OCI-LY7 (cell line): ENCODE measurements around the gene CDC42BPB. TPM values are rescaled to one million over a fixed set of nuclear protein-coding genes. Genes with fewer than 3 reads are reported as not detected.

ENCODE experiments used
- BruUV-seq: library from RNA; stranded (reverse); fragments of 400-500 nt; replicated peaks from 2 replicates; lab custom pipeline; 2021; lab: Mats Ljungman, UMichigan
- CTCF ChIA-PET: fragments of 300-600 bp; sonication (Branson Sonifier 250); formaldehyde crosslinking; loops from one replicate; lab custom pipeline; 2022; ENCODE audit warnings: antibody characterized with exemption; ENCODE audit not compliant: unreplicated experiment; lab: Charles Lee
- POLR2A ChIA-PET: fragments of 300-600 bp; sonication (Branson Sonifier 250); formaldehyde crosslinking; loops from one replicate; lab custom pipeline; 2022; ENCODE audit warnings: antibody characterized with exemption; lab: Charles Lee
- DNase-seq: peaks from one replicate; pipeline ENCODE4 v3.0.0-alpha.2; 2015; ENCODE audit warnings: low spot score
- H2AFZ ChIP-seq: fragments of 200-600 bp; sonication (generic), shearing (Covaris generic); 2 replicates; pipeline ENCODE4 v1.6.1; 2014; ENCODE audit warnings: mild to moderate bottlenecking, antibody characterized with exemption, low read length, moderate library complexity
- H3K27ac ChIP-seq: fragments of 200-600 bp; sonication (generic); 2 replicates; pipeline ENCODE4 v1.5.1; 2014; ENCODE audit warnings: mixed run types, low read depth, mild to moderate bottlenecking, moderate library complexity, low read length, inconsistent platforms; ENCODE audit not compliant: poor library complexity, severe bottlenecking
- H3K36me3 ChIP-seq: fragments of 200-600 bp; sonication (generic); 2 replicates; pipeline ENCODE4 v1.6.1; 2014; ENCODE audit warnings: mild to moderate bottlenecking, antibody characterized with exemption, low read length, moderate library complexity, mixed read lengths; ENCODE audit not compliant: insufficient read depth
- H3K4me1 ChIP-seq: fragments of 200-600 bp; sonication (generic); 2 replicates; pipeline ENCODE4 v1.5.1; 2014; ENCODE audit warnings: mild to moderate bottlenecking, low read length; ENCODE audit not compliant: insufficient read depth, poor library complexity, severe bottlenecking
- H3K4me2 ChIP-seq: fragments of 200-600 bp; sonication (generic); 2 replicates; pipeline ENCODE4 v1.6.1; 2014; ENCODE audit warnings: mild to moderate bottlenecking, low read length
- H3K4me3 ChIP-seq: fragments of 200-600 bp; sonication (generic); 2 replicates; pipeline ENCODE4 v1.5.1; 2014; ENCODE audit warnings: mild to moderate bottlenecking, low read depth, low read length; ENCODE audit not compliant: poor library complexity, severe bottlenecking
- H3K79me2 ChIP-seq: fragments of 200-600 bp; sonication (generic); 2 replicates; pipeline ENCODE4 v1.6.1; 2016; ENCODE audit warnings: low read depth, mild to moderate bottlenecking, low read length, moderate library complexity, mixed read lengths; ENCODE audit not compliant: insufficient read depth
- H3K9me2 ChIP-seq: fragments of 200-600 bp; sonication (generic); 2 replicates; pipeline ENCODE4 v1.6.1; 2016; ENCODE audit warnings: mild to moderate bottlenecking, low read length, mixed read lengths; ENCODE audit not compliant: insufficient read depth
- H3K9me3 ChIP-seq: fragments of 200-600 bp; sonication (generic); 2 replicates; pipeline ENCODE4 v1.6.1; 2014; ENCODE audit warnings: mild to moderate bottlenecking, mixed run types, low read length, mixed read lengths
- H4K20me1 ChIP-seq: fragments of 200-600 bp; sonication (generic); 2 replicates; pipeline ENCODE4 v1.6.1; 2014; ENCODE audit warnings: mild to moderate bottlenecking, antibody characterized with exemption, low read length, moderate library complexity, mixed read lengths; ENCODE audit not compliant: insufficient read depth
- EZH2phosphoT487 ChIP-seq: fragments of 200-600 bp; sonication (generic); IDR thresholded peaks from 2 replicates; pipeline ENCODE4 v1.6.1; 2018; ENCODE audit warnings: low read depth, borderline replicate concordance, mild to moderate bottlenecking, mixed run types, antibody characterized with exemption, low read length, moderate library complexity, mixed read lengths
- intact Hi-C: fragments of 100-400 bp; cut with micrococcal nuclease; formaldehyde crosslinking; loops from one replicate; pipeline ENCODE4 v1.10.0; 2022; ENCODE audit not compliant: unreplicated experiment
- total RNA-seq, 2 experiments: library from RNA; depleted of rRNA in 1 of 2; stranded (reverse); fragments of >200 nt in 1 of 2; shearing (Covaris generic) in 1 of 2; gene quantifications; 2 replicates each; pipeline ENCODE4 v1.2.3, GENCODE V29; 2014 to 2022
- TF ChIP-seq, protein P1 (sequence below): fragments of 200-600 bp; sonication (generic); conservative IDR thresholded peaks from 2 replicates; pipeline ENCODE4 v1.5.1; 2014; ENCODE audit warnings: mild to moderate bottlenecking, antibody characterized with exemption, low read length, moderate library complexity, mixed read lengths

The CDC42BPB gene
- total RNA-seq, 2 experiments from 2014 or later, result 0.03 to 0.46 TPM

DNA sequence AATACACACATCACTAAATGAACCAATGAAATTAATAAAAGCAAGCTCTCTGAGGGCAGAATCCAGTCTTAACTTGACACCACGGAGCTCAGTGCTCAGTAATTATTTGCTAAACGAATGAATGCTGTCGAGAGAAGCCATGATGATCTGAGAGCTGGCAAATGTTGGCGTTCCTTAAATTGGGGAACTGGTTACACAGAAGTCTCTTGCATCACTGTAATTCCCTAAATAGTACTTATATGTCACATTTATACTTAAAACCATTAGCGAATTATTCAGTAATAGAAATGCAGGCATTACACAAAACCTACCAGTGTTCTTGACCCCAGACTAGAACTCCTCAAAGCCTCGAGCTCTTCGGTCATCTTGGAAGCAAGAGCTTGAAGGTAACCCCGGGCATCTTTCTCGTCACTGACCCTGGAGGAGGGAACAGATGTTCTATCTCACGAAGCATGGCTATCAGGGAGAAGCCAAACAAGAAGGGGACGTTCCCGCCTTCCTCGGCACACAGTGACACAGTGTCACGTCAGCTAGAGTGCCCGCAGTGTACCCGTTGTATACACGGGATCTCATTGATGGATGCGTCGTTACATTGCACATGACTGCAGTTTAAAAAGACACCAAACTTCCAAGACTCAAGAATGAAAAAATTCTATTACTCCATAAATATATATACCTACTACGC lies 91.2 kb downstream of the CDC42BPB start:
- Histone ChIP-seq H2AFZ (no peak overlapping the region), H3K4me3 (no peak overlapping the region), H4K20me1 (no peaks in the 10 kb centered on the region), H3K9me2 (no peaks in the 10 kb centered on the region), H3K4me1 (no peaks in the 10 kb centered on the region), H3K36me3 (no peaks in the 10 kb centered on the region), H3K79me2 (no peaks in the 10 kb centered on the region), H3K9me3 (no peaks in the 10 kb centered on the region), H3K4me2 (no peak overlapping the region), H3K27ac (no peak overlapping the region)
- POLR2A ChIA-PET, result interaction anchor here (0.5 kb wide), 1 partner anchor 311 kb away, joined by 6 read pairs; no protein-coding TSS in a partner anchor
- DNase-seq, result no peak
- BruUV-seq, result no TSS peak
- no peak for TF ChIP-seq EZH2phosphoT487
- TF ChIP-seq, protein P1, sequence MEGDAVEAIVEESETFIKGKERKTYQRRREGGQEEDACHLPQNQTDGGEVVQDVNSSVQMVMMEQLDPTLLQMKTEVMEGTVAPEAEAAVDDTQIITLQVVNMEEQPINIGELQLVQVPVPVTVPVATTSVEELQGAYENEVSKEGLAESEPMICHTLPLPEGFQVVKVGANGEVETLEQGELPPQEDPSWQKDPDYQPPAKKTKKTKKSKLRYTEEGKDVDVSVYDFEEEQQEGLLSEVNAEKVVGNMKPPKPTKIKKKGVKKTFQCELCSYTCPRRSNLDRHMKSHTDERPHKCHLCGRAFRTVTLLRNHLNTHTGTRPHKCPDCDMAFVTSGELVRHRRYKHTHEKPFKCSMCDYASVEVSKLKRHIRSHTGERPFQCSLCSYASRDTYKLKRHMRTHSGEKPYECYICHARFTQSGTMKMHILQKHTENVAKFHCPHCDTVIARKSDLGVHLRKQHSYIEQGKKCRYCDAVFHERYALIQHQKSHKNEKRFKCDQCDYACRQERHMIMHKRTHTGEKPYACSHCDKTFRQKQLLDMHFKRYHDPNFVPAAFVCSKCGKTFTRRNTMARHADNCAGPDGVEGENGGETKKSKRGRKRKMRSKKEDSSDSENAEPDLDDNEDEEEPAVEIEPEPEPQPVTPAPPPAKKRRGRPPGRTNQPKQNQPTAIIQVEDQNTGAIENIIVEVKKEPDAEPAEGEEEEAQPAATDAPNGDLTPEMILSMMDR, result no peak
- intact Hi-C loops, result no loop called here
- CTCF ChIA-PET, result no interaction called here

GRCh38 chr14:102965282-102965681 lies 92.1 kb downstream of the CDC42BPB start:
- no peaks in the 10 kb centered on the region for H3K9me3 ChIP-seq
- H3K36me3 ChIP-seq, result no peaks in the 10 kb centered on the region
- ChIA-PET CTCF (no interaction called here), POLR2A (no interaction called here)
- TF ChIP-seq, protein P1, result no peak
- no peak for TF ChIP-seq EZH2phosphoT487
- no TSS peak for BruUV-seq
- H3K9me2 ChIP-seq, result no peaks in the 10 kb centered on the region
- H4K20me1 ChIP-seq, result no peaks in the 10 kb centered on the region
- H3K79me2 ChIP-seq, result no peaks in the 10 kb centered on the region
- no peak for DNase-seq
- no peak overlapping the region for H3K4me3 ChIP-seq
- no peak overlapping the region for H3K4me2 ChIP-seq
- no peaks in the 10 kb centered on the region for H3K4me1 ChIP-seq
- intact Hi-C loops, result no loop called here
- no peak overlapping the region for H3K27ac ChIP-seq
- H2AFZ ChIP-seq, result no peak overlapping the region

DNA sequence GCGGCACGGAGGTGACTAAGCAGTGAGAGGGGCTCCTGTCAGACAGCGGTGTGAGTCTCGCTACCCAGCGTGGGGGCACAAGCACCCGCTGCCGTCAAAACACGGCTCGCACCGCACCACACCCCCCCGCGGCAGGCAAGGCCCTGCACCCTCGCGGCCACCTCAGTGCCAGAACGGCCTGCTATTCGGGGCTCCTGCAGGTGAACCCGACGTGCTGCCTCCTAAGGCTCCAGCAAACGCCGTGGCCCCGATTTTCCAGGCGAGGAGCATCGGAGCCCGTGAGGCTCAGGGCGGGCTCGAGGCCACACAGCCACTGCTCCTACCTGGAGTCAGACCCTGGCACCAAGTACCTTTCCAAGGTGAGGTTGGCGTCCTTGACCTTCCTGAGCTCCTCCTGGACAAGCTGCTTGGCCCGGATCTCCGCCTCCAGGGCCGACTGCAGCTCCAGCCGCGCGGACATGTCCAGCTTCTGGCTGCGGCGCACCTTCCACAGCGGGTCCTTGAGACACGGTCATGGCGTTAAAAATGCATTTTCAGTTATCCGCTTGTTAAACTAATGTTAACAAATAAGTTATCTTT lies 93.1 kb downstream of the CDC42BPB start:
- CTCF ChIA-PET, result no interaction called here
- no TSS peak for BruUV-seq
- intact Hi-C loops, result no loop called here

More for the DNA sequence above, 93.1 kb downstream of the CDC42BPB start:
- Histone ChIP-seq H3K9me3 (no peaks in the 10 kb centered on the region), H3K4me3 (no peak overlapping the region), H3K4me2 (no peak overlapping the region), H3K79me2 (no peaks in the 10 kb centered on the region), H2AFZ (no peak overlapping the region), H3K36me3 (no peaks in the 10 kb centered on the region), H4K20me1 (no peaks in the 10 kb centered on the region), H3K27ac (no peak overlapping the region), H3K9me2 (no peaks in the 10 kb centered on the region), H3K4me1 (no peaks in the 10 kb centered on the region)
- POLR2A ChIA-PET, result no interaction called here
- DNase-seq, result no peak
- TF ChIP-seq, protein P1, result no peak
- TF ChIP-seq EZH2phosphoT487, result no peak
